NAMALWA (cell line): Measurements from ENCODE around the gene VGLL3.

Source experiments
- DNase-seq: peaks from one replicate; pipeline ENCODE4 v3.0.0-alpha.2; 2015; ENCODE audit warnings: low spot score

Gene VGLL3

DNA sequence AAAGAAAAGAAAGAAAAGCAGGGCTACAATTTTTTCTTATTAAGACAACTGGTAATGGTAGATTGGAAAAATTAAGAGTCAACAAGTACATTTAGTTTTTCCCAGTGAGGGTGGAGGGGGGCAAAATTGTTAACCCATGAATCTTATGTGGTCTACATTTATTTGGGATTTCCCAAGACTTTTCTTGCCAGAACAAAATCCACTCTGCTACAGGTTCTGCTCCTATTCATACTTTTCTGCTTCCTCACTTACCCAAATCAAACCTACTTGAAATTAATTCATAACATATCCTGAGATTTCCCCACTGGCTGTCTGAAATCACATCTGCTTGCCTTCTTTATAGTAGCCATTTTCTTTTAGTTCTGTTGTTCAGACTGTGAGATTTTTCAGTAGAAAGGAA, 41.1 kb downstream of the VGLL3 start:
- DNase-seq: no peak

- no peak for DNase-seq
These were observed 42.1 kb downstream of the VGLL3 start for GRCh38 chr3:86948822-86949221.

GRCh38 chr3:86942206-86942605, 48.7 kb downstream of the VGLL3 start:
- no peak for DNase-seq

GRCh38 chr3:86938416-86939105, 52.4 kb downstream of the VGLL3 start:
- DNase-seq: no peak

DNA sequence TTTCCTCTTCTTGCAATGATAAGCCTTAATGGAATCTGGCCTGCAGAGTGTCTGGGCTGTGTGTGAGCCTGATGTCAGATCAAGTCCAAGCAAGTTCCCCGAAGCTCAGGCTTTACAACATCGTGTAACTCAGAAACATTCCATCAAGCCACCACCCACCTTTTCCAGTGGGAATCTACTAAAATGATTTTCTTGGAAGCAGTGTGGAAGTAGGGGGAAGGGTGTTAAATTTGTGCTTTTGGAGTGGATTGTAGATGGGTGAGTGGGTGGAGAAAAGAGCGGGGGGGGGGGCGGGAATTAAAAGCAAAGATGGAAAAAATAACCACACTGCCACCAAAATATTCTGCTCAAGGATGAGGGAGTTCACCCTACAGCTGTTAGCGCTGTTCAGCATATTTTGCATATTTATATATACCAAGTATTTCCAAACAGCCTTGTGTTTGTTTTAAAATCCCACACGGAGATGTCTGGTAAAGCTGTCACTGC, 53.6 kb downstream of the VGLL3 start:
- DNase-seq: no peak

GRCh38 chr3:86934851-86935250, 56.1 kb downstream of the VGLL3 start:
- DNase-seq: no peak

- DNase-seq: no peak
These were observed 60.1 kb downstream of the VGLL3 start for GRCh38 chr3:86930831-86931230.

- no peak for DNase-seq
These were observed 60.8 kb downstream of the VGLL3 start for GRCh38 chr3:86930181-86930580.

DNA sequence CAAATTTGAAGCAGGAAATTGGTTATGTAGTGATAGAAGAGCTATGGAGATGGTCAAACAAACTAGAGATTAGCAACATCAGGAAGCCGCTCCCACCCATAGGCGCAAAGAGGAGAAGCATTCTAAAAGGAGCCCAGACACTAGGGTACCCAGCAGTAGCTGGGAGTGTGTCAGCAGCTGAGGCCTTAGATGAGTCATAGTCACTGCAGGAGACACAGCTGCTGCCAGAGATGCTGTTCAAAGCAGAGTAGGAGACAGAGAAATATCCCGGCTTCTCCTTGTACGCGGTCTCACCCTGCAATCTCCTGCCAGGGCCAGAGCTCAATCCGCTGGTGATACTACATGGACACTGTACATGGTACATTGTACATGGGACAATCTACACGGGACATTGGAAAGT, 61.9 kb downstream of the VGLL3 start:
- DNase-seq: no peak

- DNase-seq: no peak
These were observed 67.9 kb downstream of the VGLL3 start for GRCh38 chr3:86923071-86923491.

- DNase-seq: no peak
These were observed 68.8 kb downstream of the VGLL3 start for GRCh38 chr3:86921971-86922680.

- no peak for DNase-seq
These were observed 76.3 kb downstream of the VGLL3 start for GRCh38 chr3:86914670-86915069.

GRCh38 chr3:86913160-86913559, 77.8 kb downstream of the VGLL3 start:
- no peak for DNase-seq

DNA sequence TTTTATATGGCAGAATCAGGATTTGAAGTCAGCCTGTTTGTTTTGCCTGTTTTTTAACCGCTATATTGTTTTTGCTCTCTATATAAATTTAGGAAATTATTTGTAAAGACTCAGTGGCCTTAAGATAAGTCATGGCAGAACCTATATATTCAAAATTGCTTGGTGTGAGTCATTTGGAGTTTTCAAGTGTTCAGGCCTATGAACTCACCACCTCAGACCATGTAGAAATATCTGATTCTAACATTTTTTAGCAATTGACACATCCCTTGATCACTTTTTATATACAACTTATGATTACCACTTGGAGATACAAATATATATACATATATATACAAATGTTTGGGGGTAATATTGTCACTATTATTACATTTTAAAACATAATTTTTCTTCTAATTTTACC, 95.7 kb downstream of the VGLL3 start:
- DNase-seq: no peak

DNA sequence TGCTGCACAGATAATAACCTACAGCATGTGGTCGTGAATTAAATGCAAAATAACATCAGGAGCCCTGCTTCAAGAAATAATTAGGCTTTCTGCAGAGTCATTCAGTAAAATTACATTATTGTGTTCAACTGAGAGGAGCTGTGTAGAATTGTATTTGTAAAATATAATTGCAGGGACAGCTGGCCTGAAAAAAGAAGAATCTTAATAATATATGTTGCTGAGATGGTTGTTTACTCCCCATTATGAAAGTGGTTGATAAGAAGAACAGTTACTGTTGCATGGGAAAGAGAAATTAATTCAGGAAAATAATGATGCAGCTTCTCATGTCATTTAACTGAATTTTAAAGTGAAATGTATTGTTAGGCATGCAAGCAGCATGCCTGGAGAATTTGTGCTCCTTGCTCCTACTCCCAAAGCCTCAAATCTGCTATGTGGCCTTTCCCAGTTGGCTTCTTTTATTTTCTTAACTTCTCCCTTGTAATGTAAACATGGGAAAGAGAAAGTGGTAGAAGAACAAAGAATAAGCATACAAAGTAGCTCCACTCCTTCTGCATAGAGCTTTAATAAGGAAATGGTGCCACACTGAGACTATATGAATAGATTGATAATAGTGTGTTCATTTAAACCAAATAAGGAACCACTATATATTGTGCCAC, 100.1 kb downstream of the VGLL3 start:
- DNase-seq: no peak
